ENCODE results near the gene PGLYRP2.

Gene PGLYRP2

DNA sequence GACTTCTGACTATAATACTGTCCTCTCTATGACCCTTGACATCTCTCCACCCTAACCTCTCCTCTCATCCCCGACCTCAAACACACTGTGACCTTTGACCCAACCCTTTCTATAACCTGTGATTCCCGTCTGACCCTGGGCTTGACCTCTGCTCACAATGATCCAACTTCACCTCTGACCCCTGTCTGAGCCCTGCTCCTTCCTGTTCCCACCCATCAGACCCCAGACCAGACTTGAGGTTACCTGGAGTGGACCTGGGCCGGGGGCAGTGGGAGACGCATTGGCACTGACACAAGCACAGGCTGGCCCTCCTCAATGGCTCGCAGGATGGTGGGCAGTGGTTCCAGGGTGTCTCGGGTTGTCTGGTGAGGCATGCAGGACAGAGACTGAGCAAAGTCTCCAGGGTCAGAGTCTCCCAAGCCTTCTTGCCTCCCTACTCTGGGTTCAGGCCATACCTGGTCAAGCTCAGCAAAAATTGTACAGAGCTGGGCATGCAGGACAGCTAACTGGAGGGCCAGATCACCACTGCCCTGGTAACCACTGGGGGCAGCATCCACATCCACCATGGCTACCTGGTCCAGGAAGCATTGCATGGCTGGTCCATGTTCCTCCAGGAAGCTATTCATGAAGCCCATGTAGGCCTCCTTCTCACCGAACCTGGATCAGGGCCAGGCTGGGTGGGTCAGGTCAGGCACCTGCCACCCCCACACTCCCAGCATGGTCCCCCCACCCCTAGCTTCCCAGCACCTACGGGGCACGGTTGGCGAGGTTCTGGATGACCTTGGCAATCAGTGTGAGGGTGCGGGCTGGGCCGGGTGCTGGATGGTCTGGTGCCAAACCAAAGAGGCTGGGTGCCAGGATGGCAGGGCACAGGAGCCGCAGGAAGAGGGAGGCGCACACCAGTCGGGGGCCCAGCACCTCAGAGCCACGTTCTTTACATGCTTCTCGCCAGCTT, 25.1 kb downstream of the PGLYRP2 start:
- no peak for DNase-seq

DNA sequence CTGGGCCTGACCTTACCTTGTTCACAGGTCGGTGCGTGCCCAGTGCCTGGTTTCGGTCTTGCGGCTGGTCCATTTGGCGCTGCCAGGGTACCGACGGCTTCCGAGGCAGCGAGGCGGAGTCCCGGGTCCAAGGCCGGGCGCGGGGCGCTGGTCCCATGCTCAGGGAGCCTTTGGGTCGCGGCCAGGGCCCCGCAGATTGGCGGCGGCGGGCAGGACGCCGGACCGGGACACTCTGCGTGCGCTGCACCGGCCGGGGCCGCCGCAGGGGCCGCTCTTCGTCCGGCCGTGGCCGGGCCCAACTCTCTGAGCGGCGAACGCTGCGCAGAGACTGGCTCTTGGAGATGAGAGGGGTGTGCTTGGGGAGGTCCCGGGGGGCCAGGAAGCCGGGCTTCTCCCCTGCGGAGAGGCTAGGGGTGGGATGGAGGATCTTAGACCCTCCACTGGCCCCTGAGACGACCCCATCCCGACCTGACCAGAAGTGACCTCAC, 26.2 kb downstream of the PGLYRP2 start:
- DNase-seq, result no peak

DNA sequence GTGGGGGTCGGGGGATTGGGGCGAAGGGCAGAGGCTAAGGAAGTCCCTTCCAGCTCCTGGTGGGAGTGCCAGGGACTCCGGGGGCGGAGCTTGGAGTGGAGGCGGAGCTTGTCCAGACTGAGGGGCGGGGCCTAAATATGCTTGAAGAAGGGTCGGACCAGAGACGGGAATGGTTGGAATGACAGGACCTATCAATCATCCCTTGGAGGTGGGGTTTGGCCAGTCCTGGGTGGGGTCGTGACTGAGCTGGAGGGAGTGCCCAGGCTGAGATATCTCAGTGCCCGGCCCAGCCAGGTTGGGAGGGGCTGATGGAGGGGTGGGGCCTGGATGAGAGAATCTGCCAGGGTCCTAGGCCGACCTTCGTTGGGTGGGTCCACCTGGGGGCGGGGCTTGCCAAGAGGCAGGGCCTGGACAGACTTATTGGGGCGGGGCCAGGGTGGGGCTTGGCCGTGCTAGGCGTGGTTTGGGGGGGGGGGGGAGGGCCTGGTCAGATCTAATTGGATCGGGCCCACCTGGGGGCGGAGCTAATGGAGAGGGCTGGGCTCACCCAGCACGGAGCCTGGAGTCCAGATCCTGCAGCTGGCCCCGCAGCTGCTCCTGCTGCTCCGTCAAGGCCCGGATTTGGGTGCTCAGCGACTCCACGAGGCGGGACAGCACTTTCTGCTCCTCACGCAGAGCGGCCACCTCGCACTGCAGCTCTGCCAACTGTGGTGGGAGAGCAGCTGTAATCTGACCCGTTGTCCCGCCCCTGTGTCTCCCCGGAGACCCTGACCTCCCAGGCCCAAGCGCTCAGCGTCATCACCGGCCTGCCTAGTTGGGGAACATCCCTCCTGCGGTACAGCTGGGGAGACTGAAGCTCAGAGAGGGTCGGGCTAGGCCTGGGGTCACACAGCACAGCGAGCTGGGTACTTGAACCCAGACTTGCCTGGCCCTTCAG, 26.9 kb downstream of the PGLYRP2 start:
- DNase-seq, result no peak

DNA sequence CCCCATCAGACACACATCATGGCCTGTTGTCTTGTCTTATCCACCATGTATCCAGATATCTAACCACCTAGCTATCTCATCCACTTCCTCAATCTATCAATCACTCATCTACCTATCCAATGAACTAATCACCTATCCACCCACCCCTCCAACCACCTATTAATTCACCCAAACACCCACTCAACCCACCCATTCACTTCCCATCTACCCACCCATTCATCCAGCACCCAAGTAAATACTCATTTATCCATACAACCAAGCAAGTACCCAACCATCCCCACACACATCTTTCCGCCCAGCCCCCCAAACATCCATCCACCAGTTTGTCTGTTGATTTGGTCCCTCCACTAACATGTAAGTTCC, 28.8 kb downstream of the PGLYRP2 start:
- no peak for DNase-seq

DNA sequence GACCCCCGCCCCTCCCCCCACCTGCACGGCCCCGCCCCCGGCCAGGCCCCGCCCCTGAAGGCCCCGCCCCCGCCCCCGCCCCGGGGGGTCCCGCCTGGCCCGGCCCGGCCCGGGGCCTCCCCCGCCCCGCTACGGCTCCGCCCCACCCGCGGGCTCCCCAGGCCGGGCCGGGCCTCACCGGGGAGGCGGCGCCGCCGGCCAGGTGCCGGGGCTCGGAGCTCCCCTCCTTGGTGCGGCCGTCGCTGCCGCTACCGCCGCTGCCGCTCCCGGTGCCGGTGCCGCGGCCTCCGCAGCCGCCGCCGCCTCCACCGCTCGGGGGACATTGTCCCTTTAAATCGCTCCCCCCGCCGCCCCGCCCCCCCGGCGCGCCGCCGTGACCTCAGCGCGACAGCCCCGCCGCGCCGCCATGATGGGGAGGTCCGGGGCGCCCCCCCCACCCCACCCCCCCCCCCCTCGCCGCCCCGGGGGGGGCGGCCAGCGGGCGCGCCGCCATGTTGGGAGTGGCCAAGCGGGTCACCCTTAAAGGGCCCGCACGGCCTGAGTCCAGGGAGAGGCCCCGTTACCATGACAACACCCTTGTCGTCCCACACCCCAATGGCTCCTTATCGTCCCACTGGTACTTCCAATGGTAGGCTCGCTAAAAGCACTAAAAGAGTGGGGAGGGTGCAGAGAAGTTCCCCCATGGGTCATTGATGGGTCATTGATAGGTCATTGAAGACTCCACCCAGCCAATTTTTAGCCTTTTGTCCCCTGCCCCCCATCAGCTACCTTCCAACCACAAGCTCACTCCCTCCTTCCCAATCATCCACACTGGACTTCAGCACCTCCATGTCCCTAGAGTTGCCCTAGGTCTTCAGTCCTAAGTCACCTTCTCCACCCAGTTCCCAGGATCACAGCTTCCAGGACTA, 29.4 kb downstream of the PGLYRP2 start, which contains the start of gene WIZ:
TSS of gene WIZ (minus strand) at position 337 of the 908 bp plus-strand sequence. CDS start 1,649 bp downstream, outside the sequence.
- DNase-seq, result peak; percentile 85

DNA sequence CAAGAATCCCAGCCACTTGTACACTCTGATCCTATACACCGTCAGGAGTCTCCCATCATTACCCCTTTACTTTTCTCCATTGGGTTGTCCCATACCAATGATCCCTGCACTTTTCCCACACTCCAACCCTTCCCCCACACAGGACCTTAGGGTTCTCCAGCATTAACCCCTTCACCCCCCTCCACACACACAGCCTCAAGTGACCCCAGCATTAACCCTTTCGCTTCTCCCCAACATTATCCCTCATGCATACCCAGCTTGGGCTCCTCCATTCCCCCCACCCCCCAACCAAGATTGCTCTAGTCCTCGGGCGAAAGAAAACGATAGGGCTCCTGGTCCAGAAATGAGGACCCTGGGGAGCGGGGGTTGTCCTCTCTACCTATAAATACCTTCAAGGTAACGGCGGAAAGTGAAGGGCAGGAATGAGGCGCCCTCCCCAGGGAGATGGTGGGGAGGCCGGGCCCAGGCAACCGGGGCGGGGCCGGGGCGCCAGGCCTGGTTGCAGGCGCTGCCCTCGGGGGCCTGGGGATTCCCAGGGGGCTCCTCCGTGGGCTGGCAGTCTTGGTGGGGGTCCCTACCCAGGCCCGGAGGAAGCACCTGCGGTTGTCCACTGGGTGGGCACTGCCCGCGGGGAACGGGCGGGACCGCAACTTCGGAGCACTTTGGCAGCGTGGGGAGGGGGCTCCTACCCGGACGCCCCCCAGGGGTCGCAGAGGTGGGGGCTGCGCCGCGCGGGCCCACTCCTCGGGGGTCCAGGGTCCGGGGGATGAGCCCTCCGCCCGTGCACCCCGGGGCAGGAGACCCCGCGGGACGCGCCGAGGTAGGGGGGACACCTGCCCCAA, 30.3 kb downstream of the PGLYRP2 start:
- no peak for DNase-seq

DNA sequence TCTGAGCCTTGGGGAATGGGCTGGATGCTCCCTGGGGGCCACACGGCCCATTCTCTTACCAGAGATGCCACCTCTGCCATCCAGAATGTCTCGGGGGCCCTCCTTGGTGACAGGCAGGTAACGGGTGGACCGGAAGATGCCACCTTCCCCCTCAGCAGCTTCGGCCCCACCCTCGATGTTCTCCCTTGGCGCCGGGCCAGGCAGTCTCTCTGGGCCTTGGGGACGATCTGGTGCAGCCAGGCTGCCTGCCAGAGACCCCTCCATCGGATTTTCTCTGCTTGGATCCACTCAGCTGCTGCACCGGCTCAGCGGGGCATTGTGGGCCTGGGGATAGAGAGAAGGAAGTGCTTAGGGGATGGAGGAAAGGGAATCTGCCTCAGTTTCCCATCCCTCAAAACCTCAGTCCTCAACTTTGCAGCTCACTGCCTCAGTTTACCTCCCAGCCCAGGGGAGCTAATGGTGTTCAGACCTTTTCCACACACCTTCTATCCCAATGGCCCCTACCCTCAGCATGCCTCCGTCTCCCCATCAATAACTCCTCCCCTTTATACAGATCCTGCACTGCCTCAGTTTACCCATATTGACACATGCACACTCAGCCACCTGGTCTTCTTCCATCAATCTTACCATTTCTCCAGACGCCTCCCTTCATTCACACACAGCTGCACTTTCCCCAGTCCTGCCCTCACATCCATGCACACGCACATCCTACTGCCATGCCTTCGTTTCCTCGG, 31.1 kb downstream of the PGLYRP2 start:
- DNase-seq, result no peak

DNA sequence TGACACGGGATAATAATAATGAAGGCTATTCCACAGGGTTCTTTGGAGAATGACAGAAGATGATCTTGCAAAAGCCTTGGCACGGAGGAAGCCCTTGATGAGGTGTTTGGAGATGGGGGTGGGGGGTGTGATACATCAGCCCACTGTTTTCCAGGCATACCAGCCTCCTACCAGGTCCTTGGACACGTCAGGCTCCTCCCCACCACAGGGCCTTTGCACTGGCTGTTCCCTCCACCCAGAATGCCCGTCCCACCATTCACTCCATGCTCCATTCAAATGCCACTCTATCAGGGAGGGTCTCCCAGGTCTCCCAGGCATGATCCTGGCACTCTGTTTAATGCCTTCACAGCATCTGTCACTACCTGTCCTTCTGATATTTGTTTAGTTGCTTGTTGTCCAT, 32.2 kb downstream of the PGLYRP2 start:
- DNase-seq, result no peak

DNA sequence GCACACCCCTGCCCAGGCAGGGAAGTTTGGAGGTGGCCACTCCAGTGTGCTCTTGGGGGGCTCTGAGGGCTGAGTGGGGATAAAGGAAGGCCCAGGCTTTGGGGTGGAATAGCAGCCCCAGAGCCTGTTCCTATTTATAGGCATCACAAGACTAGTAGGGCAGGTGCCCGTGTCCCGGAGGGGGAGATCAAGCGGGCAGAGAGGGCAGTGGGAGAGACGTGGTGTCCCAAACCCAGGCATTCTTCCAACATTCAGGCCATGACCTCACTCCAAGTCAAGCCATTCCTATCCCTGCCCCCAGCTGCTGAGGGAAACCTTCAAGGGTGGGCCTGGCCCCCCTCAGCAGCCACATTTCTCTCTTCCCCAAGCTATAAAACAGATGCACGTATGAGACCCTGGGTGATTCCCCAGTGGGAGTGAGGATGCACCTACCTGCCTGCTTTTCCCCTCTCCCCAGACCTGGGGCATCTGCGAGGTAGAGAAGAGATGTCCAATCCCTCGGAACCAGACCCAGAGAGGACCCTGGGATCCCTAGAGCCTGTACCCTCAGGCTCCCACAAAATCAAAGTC, 33.4 kb downstream of the PGLYRP2 start:
- DNase-seq, result no peak

DNA sequence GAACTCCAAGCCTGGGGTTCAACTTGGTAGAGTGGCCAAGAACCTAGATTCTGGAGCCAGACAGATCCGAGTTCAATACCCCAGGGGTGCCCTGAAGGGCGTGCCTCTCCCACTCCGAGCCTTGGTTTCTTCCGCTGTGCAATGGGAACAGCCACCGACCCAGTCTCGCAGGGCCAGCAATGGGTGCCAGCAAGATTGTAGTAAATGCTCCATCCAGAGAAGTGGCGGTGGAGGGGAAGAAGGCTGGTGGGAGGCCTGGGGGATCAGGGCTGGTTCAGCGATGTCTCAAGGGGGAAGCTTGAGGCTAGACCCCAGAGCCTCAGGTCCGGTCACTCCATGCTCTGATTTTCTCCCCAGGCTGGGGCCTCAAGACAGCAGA, 34.1 kb downstream of the PGLYRP2 start:
- no peak for DNase-seq

DNA sequence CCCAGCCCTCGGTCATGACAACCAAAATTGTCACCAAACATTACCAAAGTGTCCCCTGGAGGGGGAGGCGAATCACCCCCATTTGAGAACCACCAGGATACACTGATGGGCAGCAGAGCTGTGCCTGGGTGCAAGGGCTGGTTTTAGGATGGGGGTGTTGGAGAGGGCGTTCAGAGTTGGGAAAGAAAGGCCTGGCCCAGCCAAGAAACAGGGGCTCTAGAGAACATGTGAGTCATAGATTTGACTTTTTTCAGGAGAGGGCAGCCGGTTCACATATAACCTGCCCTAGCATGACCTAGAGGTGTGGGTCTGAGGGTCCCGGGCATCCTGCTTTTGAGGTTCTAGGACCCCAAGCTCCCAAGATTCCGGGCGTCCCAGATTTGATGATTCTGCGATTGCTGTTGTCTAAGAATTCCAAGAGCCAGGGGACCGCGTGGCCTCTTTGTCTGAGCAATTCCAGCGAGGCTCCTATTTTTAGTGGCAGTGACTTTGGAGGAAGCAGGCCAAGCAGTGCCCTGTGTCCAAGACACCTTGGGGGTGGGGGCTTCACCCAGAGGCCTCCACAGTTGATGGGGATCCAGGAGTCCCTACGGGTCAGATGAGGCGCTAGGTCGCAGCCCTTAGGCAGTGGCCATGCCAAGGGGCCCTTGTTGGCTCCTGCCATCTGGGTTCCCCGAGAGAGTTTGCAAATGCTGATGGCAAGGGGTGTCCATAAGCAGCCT, 34.6 kb downstream of the PGLYRP2 start:
- DNase-seq, result no peak

DNA sequence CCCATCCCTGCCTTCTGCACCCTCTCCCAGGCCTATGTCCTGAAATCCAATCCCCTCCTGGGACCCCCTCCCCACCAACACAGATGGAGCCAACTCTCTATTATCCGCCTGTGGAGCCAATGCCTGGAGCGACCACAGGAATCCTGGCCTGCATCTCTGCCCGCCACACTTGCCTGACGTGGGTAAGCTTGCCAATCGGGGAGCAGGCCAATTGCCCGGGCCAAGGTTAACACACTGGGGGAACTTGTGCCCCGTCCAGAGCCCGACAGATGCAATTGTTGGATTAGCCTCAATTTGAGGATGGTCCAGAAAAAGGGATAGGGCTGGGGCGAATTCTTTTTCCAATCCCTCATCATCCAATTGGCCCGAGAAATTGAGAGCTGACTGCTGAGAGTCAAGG, 35.5 kb downstream of the PGLYRP2 start:
- no peak for DNase-seq

DNA sequence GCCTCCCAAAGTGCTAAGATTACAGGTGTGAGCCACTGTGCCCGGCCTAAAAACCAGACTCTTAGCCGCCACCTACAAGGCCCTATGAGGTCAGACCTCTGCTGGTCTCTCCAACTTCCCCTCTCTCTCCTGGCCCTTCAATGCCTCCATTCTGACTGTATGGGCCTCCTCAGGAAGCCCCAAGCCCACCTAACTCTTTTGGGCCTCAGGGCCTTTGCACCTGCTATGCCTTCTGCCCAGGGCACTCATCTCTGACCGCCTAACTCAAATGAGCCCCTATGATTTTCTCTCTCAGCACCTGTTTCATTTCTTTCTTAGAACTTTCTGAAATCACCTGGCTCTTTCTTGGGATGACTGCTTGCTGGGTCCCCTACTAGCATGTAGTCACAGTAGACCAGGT, 36.0 kb downstream of the PGLYRP2 start:
- DNase-seq, result no peak

DNA sequence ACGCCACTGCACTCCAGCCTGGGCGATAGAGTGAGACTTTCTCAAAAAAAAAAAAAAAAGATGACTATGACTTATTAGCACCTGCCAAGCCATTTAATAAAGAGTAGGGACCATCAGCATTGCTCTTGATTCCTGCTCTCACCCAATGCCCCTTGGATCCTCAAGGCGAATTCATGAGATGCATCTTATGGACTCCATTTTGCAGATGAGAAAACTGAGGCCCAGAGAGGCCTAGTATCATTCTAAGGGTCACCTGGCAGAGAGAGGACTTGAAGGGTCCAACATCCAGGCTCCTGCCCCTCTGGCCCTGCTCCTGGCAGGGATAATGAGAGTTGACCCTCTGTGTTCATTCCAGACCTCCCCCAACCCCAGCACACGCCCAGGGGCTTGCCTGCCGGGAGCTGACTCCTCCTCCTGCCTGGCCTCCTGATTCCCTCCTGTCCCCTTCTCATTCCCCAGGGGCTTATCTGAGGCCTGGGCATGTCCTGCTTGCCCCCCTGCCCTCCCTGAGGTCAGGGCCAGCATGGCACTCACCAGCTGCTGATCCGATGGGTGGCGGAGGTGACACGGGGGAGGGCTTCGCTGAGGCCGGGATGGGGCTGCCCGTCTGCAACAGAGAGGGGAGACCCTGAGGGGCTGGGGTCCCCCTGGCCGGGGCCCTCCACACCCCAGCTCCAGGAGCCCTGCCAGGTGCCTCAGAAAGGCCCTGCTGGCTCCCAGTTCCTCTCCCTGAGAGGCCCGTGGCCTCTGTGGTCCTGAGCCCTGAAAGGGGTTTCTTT, 37.0 kb downstream of the PGLYRP2 start:
- no peak for DNase-seq

DNA sequence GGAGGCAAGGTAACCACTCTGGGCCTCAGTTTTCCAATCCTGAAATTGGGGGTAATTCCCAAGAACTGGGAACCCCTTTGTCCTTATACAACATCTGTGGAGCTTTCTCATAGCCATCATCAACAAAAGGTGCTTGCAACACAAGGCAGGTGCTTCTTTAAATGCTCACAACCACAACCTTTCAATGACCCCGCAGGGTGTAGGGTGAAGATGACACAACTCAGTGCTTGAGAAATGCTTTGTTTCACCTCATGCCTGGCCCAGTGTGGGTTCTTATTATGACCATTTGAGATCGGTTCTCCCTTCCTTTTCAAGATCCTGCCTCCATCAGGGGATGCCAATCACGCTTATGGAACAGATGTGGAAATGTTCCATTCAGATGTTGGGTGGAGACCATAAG, 38.0 kb downstream of the PGLYRP2 start:
- DNase-seq, result no peak

DNA sequence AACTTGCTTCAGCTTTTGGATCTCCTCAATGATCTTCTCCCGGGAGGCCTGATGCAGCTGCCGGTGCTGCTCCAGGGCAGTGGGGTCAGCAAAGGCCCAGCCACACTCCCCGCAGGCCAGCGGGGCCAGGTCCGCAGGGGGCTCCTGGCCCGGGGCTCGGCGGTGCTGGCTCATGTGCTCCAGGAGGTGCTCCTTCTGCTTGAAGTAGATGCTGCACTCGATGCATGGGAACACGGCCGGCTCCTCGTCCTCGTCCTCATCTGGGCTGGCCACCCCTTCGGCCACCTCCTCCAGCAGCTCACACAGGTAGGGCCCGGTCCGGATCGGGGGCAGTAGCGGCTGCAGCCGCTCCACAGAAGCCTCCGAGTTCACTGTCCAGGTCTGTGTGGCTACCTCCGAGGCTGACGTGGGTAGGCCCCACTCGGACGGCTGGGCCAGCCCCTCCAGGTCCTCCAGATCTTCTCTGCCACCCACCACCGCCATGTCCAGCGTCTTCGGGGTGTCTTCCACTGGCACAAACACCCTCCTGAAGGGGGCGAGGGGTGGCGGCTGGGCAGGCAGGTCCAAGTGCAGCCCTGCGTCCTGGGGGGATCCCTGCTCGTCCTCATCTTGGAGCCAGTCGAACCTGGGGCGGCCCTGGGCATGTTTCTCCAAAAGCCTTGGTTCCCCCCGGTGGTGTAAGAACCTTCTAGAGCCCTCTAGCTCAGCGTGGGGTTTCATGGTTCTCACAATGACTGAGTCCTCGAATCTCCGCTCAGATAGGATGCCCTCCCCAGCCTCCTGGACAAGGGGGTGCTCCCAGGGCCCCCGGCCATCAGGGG, 39.3 kb downstream of the PGLYRP2 start:
- no peak for DNase-seq

DNA sequence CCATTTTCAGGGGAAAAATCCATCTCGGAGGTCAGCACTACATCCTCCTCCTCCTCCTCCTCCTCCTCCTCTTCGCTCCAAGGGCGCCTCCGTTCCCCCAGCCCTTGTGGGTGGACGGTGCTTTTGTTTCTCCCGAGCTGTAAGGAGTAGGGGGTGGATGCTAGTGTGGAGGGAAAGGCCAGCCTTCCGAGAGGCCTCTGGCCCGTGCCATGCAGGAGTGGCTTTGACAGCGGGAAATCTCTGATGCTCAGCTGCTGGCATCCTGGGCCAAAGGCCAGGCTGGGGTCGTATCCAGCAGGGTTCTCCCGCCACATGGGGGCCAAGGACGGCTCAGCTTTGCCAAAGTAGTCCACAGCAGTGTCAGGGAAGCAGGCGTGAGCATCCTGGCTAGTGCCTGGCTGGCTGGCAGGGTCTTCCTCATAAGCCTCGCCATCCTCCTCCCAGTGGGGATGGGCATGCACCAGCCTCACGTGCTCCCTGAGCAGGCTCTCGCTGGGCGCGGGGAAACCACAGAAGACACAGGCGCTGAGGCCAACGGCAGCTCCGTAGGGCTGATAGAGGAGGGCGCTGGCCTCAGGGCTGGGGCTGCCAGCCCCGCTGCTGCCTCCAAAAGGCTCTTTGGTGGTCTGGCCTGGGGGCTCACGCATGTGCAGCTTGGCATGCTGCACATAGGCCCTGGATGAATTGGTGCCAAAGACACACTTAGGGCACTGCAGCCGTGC, 40.1 kb downstream of the PGLYRP2 start:
- no peak for DNase-seq

Data from CD4-positive, alpha-beta T cell treated with Interferon gamma for 1 hour (primary cell).